ENCODE results near the gene ARSG.
"Not testable (repeated sequence)": the region's sequence is repeated elsewhere in the genome, so short reads cannot be mapped to it uniquely, and the experiment has no call there.

ARSG gene

DNA sequence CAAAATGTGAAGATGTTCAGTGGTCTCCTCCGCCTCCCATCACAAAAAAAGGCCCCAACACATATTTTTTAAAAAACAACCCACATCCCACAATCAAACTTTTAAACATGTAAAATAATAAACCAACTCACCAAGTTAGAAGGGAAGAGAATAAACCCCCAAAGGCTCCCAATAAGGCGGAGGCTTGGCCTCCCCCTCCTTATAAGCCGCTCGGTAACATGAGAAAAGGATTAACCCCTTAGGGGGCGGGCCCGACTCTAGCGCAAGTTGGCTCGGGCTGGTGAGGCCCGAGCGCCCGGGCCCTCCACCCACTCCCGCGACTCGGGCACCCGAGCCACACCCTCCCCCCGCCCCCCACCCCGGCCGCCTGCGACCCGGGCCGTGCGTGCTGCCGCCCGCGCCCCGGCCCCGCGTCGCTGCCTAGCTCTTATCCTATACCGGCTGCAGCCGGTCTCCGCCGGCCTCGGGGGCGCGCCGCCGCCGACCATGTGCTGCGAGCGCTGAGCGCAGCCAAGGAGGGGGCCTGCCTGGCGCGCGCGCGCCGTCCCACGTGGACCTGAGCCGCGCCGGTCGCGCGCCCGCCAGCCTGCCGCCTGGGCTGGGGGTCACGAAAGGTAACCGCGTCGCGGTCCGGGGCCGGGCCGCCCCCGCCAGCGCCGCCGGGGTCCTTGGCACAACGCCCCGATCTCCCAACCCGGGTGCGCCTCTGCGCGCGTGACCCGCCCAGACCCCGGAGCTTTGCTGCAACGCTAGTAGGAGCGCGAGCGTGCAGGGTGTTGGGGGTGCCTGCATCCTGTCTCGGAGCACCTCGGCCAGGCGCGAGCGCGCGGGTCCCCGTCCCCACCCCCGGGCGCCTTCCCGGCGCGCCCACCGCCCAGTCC lies at the start of gene ARSG, which contains the start of gene SLC16A6:
TSS of gene ARSG (plus strand) at position 541 of the 881 bp plus-strand sequence. CDS start 15,999 bp downstream, outside the sequence.
TSS of gene SLC16A6 (minus strand) at position 173 of the 881 bp plus-strand sequence. CDS start 12,807 bp downstream, outside the sequence.
- in situ Hi-C loops (cut with HindIII; ENCODE audit: low pct_ligation_motif_present, low pct_unique_long_range_greater_than_20kb, low sequenced_read_pairs), result no loop called here
- peak; percentile 76 for DNase-seq

- in situ Hi-C loops (cut with HindIII; ENCODE audit: low pct_ligation_motif_present, low pct_unique_long_range_greater_than_20kb, low sequenced_read_pairs), result no loop called here
- DNase-seq, result no peak
These were observed 44.8 kb upstream of the ARSG start for GRCh38 chr17:68246271-68247028.

- peak; percentile 93 for DNase-seq
- in situ Hi-C loops (cut with HindIII; ENCODE audit: low pct_ligation_motif_present, low pct_unique_long_range_greater_than_20kb, low sequenced_read_pairs), result no loop called here
These were observed 43.7 kb upstream of the ARSG start, which contains the start of gene AMZ2 for GRCh38 chr17:68247445-68248198. Gene AMZ2, plus strand, starts transcription at chr17:68248043. Its CDS starts 2,145 bp downstream, at chr17:68250188.

DNA sequence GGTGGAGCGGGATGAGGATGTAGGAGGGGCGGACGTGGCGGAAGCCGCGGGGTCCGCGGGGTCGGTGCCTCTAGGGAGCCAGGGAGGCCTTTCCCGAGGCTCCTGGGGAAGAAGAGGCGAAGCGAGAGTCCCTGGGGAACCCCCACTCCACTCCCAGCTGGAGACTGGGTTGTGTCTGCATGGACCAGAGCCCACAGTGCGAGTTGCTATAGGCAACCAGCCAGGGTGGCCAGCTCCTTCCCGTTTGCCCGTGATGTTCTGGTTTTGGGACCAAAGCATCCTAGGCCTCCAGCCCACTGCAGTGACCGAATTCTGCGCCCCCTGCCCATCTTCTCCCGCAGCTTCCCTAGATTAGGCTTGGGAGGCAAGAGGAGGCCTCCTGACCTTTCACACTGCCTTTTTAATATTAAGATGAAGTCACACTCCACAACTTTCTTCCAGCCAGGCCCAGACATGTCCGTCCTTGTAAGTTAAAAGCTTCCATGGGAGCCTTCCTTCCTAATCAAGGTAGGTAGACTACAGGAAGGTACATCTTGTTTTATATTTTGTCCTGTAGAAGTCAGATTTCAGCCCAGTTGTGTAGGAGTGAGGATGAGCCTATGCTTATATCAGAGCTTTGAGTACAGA lies 43.0 kb upstream of the ARSG start:
- no peak for DNase-seq
- in situ Hi-C loops (cut with HindIII; ENCODE audit: low pct_ligation_motif_present, low pct_unique_long_range_greater_than_20kb, low sequenced_read_pairs), result no loop called here

GRCh38 chr17:68248891-68249290 lies 42.4 kb upstream of the ARSG start:
- no peak for DNase-seq
- in situ Hi-C loops (cut with HindIII; ENCODE audit: low pct_ligation_motif_present, low pct_unique_long_range_greater_than_20kb, low sequenced_read_pairs), result no loop called here

GRCh38 chr17:68249354-68249765 lies 41.9 kb upstream of the ARSG start:
- in situ Hi-C loops (cut with HindIII; ENCODE audit: low pct_ligation_motif_present, low pct_unique_long_range_greater_than_20kb, low sequenced_read_pairs), result no loop called here
- DNase-seq, result peak; percentile 26

GRCh38 chr17:68253426-68253825 lies 37.9 kb upstream of the ARSG start:
- DNase-seq, result not testable (repeated sequence)

GRCh38 chr17:68255151-68255550 lies 36.1 kb upstream of the ARSG start:
- in situ Hi-C loops (cut with HindIII; ENCODE audit: low pct_ligation_motif_present, low pct_unique_long_range_greater_than_20kb, low sequenced_read_pairs), result no loop called here
- DNase-seq, result no peak

More at GRCh38 chr17:68253426-68253825, 37.9 kb upstream of the ARSG start:
- in situ Hi-C loops (cut with HindIII; ENCODE audit: low pct_ligation_motif_present, low pct_unique_long_range_greater_than_20kb, low sequenced_read_pairs), result not testable (repeated sequence)

GRCh38 chr17:68255731-68256538 lies 35.4 kb upstream of the ARSG start:
- no peak for DNase-seq
- in situ Hi-C loops (cut with HindIII; ENCODE audit: low pct_ligation_motif_present, low pct_unique_long_range_greater_than_20kb, low sequenced_read_pairs), result no loop called here

DNA sequence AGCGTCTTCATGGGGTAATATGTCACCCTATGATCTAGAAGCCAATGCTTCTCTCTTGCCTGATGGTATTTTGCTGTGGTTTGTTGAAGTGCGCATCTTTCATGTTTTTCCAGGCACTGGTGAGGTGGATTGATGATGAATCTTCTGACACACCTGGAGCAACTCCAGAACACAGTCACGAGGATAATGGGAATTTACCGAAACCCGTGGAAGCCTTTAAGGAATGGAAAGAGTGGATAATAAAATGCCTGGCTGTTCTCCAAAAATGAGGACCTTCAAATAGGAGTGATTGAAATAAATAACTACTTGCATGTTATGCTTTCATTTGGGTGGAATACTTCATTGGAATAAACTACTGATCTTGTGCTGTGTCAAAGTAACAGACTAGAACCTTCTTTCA lies 34.6 kb upstream of the ARSG start:
- DNase-seq; in situ Hi-C loops (cut with HindIII; ENCODE audit: low pct_ligation_motif_present, low pct_unique_long_range_greater_than_20kb, low sequenced_read_pairs): not testable (repeated sequence)

- no peak for DNase-seq
- in situ Hi-C loops (cut with HindIII; ENCODE audit: low pct_ligation_motif_present, low pct_unique_long_range_greater_than_20kb, low sequenced_read_pairs), result no loop called here
These were observed 33.4 kb upstream of the ARSG start for GRCh38 chr17:68257934-68258333.

DNA sequence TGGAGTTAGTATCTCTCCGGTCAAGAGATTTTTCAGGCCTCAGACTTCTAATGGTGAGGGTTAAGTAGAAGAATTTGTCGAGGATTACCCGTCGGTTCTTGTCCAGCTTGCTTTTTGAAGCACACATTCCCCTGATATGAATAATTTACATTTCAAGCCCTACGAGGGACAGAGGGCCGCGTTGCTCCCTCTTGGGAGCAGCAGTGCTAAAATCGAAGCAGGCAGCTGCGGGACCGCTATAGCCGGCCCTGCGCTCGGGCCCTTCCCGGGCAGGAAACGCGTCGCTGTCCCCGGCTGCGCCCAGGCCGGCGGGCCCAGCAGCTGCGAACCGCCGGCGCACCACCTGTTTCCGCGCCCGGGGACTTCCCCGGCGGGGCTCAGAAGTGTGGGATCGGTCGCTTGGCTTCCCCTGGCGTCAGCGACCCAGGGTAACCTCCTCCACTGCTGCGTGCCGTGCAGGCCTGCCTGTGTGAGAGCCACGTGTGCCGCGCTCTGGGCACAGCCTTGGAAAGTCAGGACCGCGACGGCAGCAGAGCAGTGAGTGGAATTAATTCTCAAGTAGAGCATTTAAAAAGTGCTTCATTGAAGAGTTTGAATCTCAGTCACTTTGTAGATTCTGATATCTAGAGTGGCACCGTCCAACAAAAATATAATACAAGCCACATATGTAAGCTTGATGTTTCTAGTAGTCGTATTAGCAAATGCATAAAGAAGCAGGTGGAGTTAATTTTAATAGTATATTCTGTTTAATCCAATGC lies 32.2 kb upstream of the ARSG start:
- in situ Hi-C loops (cut with HindIII; ENCODE audit: low pct_ligation_motif_present, low pct_unique_long_range_greater_than_20kb, low sequenced_read_pairs), result not testable (repeated sequence)
- peak; percentile 61 for DNase-seq

DNA sequence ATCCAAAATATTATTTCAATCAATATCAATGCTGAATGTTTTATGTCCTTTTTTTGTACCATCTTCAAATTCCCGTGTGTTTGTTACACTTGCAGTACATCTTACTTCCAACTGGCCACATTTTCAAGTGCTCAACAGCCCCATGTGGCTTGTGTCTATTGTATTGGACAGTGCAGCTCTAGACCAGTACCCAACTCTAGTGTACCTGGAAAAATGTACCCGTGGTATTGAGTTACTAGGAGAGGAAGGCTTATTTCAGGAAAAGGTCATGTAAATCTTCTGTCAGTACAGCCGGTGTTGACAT lies 31.7 kb upstream of the ARSG start:
- DNase-seq; in situ Hi-C loops (cut with HindIII; ENCODE audit: low pct_ligation_motif_present, low pct_unique_long_range_greater_than_20kb, low sequenced_read_pairs): not testable (repeated sequence)

DNA sequence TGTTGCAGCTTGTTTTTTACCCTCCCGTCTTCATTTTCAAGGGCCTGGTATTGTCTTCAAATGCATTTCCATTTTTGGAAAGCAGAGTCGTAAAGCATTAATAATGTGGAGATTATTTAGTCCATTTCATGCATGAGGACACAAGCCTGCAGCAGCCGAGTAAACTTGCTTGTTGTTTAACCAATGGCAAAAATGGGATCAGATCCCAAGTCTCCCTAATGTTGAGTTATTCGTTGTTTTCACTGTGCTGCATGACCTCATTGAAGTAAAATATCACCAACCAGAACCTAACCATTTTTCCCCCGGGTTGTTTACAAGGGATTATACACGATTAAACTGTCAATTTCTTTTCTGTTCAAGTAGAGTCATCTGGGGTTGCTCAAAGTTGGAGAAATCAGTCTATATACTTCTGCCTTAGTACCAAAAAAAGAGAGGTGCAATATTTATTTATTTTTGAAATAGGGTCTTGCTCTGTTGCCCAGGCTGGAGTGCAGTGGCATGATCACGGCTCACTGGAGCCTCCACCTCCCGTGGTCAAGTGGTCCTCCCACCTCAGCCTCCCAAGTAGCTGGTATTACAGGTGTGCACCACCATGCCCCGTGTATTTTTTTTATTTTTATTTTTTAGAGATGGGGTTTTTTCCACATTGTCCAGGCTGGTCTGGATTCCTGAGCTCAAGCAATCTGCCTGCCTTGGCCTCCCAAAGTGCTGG lies 31.1 kb upstream of the ARSG start:
- DNase-seq, result no peak
- in situ Hi-C loops (cut with HindIII; ENCODE audit: low pct_ligation_motif_present, low pct_unique_long_range_greater_than_20kb, low sequenced_read_pairs), result no loop called here

- DNase-seq; in situ Hi-C loops (cut with HindIII; ENCODE audit: low pct_ligation_motif_present, low pct_unique_long_range_greater_than_20kb, low sequenced_read_pairs): not testable (repeated sequence)
These were observed 28.8 kb upstream of the ARSG start for GRCh38 chr17:68262467-68262866.

DNA sequence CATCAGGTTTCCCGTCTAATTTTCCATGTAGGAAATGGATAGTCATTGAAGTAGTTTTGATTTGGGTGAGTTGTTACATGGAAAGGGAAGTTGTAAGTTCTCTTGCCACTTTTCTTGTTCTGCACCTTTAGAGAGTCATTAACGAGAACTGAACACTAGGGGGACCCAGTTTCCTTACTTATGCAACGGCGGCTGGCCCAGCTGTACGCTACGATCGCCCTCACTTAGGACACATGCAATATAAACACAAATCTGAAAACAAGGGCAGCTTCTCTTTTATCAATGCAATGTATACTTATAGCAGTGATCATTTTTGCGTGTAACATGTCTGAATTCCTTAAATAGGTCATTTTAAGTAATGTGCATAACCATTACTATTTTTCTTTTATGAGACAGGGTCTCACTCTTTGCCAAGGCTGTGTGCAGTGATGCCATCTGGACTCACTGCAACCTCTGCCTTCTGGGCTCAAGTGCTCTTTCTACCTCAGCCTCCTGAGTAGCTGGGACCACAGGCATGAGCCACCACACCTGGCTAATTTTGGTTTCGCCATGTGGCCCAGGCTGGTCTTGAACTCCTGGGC lies 28.1 kb upstream of the ARSG start:
- in situ Hi-C loops (cut with HindIII; ENCODE audit: low pct_ligation_motif_present, low pct_unique_long_range_greater_than_20kb, low sequenced_read_pairs), result not testable (repeated sequence)
- DNase-seq, result peak; percentile 63
